GM12878 (cell line): ENCODE data around the gene TIMM29. TPM values are rescaled to one million over a fixed set of nuclear protein-coding genes. Genes with fewer than 3 reads are reported as not detected.
A peak's percentile ranks its signal among the peaks of the same experiment; 100 is the strongest.

ENCODE experiments used
- ETV6 ChIP-seq, 2 experiments: fragments of 450-650 bp in 1 of 2; IDR thresholded peaks in 1 of 2; conservative IDR thresholded peaks in 1 of 2; 2 replicates each; pipeline ENCODE4 v1.6.1; 2014; ENCODE audit warnings: antibody characterized with exemption in 1 of 2, borderline replicate concordance in 1 of 2, low read depth in 1 of 2, mild to moderate bottlenecking in 1 of 2, moderate library complexity in 1 of 2
- IKZF2 ChIP-seq, 2 experiments: fragments of 450-650 bp; IDR thresholded peaks; 2 replicates each; pipeline ENCODE4 v1.6.1; 2017; ENCODE audit warnings: mild to moderate bottlenecking in 2 of 2, moderate library complexity in 2 of 2
- MXI1 ChIP-seq: fragments of 150-350 bp; IDR thresholded peaks from 2 replicates; pipeline ENCODE4 v1.6.1; 2011; ENCODE audit warnings: low read depth, mild to moderate bottlenecking, inconsistent platforms, low read length, improper control_type of control experiment
- MYB ChIP-seq: fragments of 150-350 bp; IDR thresholded peaks from 2 replicates; pipeline ENCODE4 v1.6.1; 2014; ENCODE audit warnings: mild to moderate bottlenecking, low read depth, low read length, borderline replicate concordance
- PAX5 ChIP-seq: IDR thresholded peaks from 2 replicates; pipeline ENCODE4 v1.6.1; 2011; ENCODE audit warnings: low read depth, low read length, borderline replicate concordance
- POLR2A ChIP-seq: IDR thresholded peaks from 2 replicates; pipeline ENCODE4 v1.6.1; 2011; ENCODE audit warnings: low read depth, mild to moderate bottlenecking, low read length
- SP1 ChIP-seq: IDR thresholded peaks from one replicate; pipeline ENCODE4 v1.6.1; 2011; ENCODE audit warnings: low read depth, low read length
- SUPT20H ChIP-seq: IDR thresholded peaks from 2 replicates; pipeline ENCODE4 v1.6.1; 2011; ENCODE audit warnings: low read depth, mild to moderate bottlenecking, low read length, moderate library complexity, borderline replicate concordance; ENCODE audit not compliant: control insufficient read depth
- polyA plus RNA-seq, 11 experiments: library from polyadenylated mRNA; depleted of rRNA in 4 of 11; unstranded in 6 of 11; stranded (reverse) in 5 of 11; fragments of >200 nt; fragmentation: Nextera tagmentation in 4 of 11; fragmentation: Illumina TruSeq in 1 of 11; extraction: Ambion mirVana in 4 of 11; extraction: Trizol in 1 of 11; gene quantifications; 1 replicate in 1 of 11; 2 replicates in 10 of 11; pipeline versions ENCODE4 v1.2.1 to v1.2.3, GENCODE V29; 2011 to 2016; ENCODE audit warnings: inconsistent platforms in 2 of 11, missing spikeins in 2 of 11, low read depth in 1 of 11
- total RNA-seq, 4 experiments: library from RNA; depleted of rRNA in 3 of 4; stranded (reverse); fragments of >200 nt in 3 of 4; fragmentation: Illumina TruSeq in 1 of 4; extraction: Trizol in 1 of 4; gene quantifications; 2 replicates each; pipeline versions ENCODE4 v1.2.1 to v1.2.3, GENCODE V29; 2013 to 2021
- TF ChIP-seq, protein P1 (sequence below): IDR thresholded peaks from 2 replicates; pipeline ENCODE4 v1.6.1; 2011; ENCODE audit warnings: borderline replicate concordance, low read depth, mild to moderate bottlenecking, moderate library complexity, low read length; ENCODE audit not compliant: insufficient read depth, poor library complexity, severe bottlenecking
- TF ChIP-seq, protein P2 (sequence below): fragments of 450-650 bp; IDR thresholded peaks from 2 replicates; pipeline ENCODE4 v1.6.1; 2017; ENCODE audit warnings: mild to moderate bottlenecking
- TF ChIP-seq, protein P3 (sequence below): IDR thresholded peaks from 2 replicates; pipeline ENCODE4 v1.6.1; 2012; ENCODE audit warnings: low read depth, low read length, improper control_type of control experiment
- TF ChIP-seq, protein P4 (sequence below): fragments of 450-650 bp; IDR thresholded peaks from 2 replicates; pipeline ENCODE4 v1.6.1; 2016; ENCODE audit warnings: mild to moderate bottlenecking
- TF ChIP-seq, protein P5 (sequence below): fragments of 450-650 bp; IDR thresholded peaks from 2 replicates; pipeline ENCODE4 v1.6.1; 2017; ENCODE audit warnings: borderline replicate concordance
- TF ChIP-seq, protein P6 (sequence below): IDR thresholded peaks from 2 replicates; pipeline ENCODE4 v1.6.1; 2012; ENCODE audit warnings: low read depth, low read length, improper control_type of control experiment
- TF ChIP-seq, protein P7 (sequence below): fragments of 150-350 bp; IDR thresholded peaks from 2 replicates; pipeline ENCODE4 v1.6.1; 2014; ENCODE audit warnings: mild to moderate bottlenecking, low read depth, low read length
- TF ChIP-seq, protein P8 (sequence below): fragments of 450-650 bp; conservative IDR thresholded peaks from 2 replicates; pipeline ENCODE4 v1.6.1; 2017; ENCODE audit warnings: mild to moderate bottlenecking, moderate library complexity

The TIMM29 gene
- total and polyA plus RNA-seq, 10 of the 15 experiments (the other 5 are each of a cell fraction or from before 2014, with no cell fraction given), result 2.4 to 27.9 (median 13.5) TPM

DNA sequence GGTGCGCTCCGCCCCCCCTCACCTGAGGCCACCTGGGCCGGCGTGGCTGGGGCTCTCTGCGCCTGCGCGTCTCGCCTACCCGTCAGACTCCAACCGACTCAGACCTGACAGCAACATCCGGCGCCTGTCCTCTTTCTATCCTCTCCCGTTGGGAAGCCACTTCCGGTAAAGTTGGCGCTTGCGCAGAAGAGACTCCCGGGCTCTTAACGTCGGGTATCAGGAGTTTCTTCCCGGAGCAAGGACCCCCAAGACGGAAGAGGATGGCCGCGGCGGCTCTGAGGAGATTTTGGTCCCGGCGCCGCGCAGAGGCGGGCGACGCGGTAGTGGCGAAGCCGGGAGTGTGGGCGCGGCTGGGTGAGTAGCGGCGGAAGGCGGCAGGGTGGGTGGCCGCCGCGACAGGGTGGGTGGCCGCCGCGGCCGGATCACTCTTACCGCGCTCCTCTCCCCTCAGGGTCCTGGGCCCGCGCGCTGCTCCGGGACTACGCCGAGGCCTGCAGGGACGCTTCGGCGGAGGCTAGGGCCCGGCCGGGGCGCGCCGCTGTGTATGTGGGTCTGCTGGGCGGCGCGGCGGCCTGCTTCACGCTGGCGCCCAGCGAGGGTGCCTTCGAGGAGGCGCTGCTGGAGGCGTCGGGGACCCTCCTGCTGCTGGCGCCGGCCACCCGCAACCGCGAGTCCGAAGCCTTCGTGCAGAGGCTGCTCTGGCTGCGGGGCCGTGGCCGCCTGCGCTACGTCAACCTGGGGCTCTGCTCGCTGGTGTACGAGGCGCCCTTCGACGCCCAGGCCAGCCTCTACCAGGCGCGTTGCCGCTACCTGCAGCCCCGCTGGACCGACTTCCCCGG, at the start of gene TIMM29, which contains the start of gene YIPF2 (continued):
- TF ChIP-seq, protein P1, sequence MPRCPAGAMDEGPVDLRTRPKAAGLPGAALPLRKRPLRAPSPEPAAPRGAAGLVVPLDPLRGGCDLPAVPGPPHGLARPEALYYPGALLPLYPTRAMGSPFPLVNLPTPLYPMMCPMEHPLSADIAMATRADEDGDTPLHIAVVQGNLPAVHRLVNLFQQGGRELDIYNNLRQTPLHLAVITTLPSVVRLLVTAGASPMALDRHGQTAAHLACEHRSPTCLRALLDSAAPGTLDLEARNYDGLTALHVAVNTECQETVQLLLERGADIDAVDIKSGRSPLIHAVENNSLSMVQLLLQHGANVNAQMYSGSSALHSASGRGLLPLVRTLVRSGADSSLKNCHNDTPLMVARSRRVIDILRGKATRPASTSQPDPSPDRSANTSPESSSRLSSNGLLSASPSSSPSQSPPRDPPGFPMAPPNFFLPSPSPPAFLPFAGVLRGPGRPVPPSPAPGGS, result no peak
- TF ChIP-seq PAX5, result no peak
- peak; percentile 83 for TF ChIP-seq POLR2A
- TF ChIP-seq, protein P2, sequence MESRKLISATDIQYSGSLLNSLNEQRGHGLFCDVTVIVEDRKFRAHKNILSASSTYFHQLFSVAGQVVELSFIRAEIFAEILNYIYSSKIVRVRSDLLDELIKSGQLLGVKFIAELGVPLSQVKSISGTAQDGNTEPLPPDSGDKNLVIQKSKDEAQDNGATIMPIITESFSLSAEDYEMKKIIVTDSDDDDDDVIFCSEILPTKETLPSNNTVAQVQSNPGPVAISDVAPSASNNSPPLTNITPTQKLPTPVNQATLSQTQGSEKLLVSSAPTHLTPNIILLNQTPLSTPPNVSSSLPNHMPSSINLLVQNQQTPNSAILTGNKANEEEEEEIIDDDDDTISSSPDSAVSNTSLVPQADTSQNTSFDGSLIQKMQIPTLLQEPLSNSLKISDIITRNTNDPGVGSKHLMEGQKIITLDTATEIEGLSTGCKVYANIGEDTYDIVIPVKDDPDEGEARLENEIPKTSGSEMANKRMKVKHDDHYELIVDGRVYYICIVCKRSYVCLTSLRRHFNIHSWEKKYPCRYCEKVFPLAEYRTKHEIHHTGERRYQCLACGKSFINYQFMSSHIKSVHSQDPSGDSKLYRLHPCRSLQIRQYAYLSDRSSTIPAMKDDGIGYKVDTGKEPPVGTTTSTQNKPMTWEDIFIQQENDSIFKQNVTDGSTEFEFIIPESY, result no peak
- TF ChIP-seq MXI1, result peak; percentile 89
- no peak for TF ChIP-seq SUPT20H
- no peak for TF ChIP-seq ETV6 (conservative IDR thresholded peaks at IDR 0.05 in 1 of 2, IDR thresholded peaks at IDR 0.05 in 1 of 2; ENCODE audit: borderline replicate concordance in 1 of 2, low read depth in 1 of 2)
- TF ChIP-seq, protein P3, sequence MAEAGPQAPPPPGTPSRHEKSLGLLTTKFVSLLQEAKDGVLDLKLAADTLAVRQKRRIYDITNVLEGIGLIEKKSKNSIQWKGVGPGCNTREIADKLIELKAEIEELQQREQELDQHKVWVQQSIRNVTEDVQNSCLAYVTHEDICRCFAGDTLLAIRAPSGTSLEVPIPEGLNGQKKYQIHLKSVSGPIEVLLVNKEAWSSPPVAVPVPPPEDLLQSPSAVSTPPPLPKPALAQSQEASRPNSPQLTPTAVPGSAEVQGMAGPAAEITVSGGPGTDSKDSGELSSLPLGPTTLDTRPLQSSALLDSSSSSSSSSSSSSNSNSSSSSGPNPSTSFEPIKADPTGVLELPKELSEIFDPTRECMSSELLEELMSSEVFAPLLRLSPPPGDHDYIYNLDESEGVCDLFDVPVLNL, result no peak
- TF ChIP-seq IKZF2 (IDR thresholded peaks at IDR 0.05), result peak; percentile 22 to 35; a peak in 1 of 4 replicates
- TF ChIP-seq, protein P4, sequence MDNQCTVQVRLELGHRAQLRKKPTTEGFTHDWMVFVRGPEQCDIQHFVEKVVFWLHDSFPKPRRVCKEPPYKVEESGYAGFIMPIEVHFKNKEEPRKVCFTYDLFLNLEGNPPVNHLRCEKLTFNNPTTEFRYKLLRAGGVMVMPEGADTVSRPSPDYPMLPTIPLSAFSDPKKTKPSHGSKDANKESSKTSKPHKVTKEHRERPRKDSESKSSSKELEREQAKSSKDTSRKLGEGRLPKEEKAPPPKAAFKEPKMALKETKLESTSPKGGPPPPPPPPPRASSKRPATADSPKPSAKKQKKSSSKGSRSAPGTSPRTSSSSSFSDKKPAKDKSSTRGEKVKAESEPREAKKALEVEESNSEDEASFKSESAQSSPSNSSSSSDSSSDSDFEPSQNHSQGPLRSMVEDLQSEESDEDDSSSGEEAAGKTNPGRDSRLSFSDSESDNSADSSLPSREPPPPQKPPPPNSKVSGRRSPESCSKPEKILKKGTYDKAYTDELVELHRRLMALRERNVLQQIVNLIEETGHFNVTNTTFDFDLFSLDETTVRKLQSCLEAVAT, result no peak
- TF ChIP-seq, protein P5, sequence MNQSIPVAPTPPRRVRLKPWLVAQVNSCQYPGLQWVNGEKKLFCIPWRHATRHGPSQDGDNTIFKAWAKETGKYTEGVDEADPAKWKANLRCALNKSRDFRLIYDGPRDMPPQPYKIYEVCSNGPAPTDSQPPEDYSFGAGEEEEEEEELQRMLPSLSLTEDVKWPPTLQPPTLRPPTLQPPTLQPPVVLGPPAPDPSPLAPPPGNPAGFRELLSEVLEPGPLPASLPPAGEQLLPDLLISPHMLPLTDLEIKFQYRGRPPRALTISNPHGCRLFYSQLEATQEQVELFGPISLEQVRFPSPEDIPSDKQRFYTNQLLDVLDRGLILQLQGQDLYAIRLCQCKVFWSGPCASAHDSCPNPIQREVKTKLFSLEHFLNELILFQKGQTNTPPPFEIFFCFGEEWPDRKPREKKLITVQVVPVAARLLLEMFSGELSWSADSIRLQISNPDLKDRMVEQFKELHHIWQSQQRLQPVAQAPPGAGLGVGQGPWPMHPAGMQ, result no peak
- TF ChIP-seq, protein P6, sequence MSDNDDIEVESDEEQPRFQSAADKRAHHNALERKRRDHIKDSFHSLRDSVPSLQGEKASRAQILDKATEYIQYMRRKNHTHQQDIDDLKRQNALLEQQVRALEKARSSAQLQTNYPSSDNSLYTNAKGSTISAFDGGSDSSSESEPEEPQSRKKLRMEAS, result no peak
- peak; percentile 68; the same call in 1 of the 2 replicates for TF ChIP-seq MYB
- TF ChIP-seq SP1, result peak; percentile 58
- TF ChIP-seq, protein P7, sequence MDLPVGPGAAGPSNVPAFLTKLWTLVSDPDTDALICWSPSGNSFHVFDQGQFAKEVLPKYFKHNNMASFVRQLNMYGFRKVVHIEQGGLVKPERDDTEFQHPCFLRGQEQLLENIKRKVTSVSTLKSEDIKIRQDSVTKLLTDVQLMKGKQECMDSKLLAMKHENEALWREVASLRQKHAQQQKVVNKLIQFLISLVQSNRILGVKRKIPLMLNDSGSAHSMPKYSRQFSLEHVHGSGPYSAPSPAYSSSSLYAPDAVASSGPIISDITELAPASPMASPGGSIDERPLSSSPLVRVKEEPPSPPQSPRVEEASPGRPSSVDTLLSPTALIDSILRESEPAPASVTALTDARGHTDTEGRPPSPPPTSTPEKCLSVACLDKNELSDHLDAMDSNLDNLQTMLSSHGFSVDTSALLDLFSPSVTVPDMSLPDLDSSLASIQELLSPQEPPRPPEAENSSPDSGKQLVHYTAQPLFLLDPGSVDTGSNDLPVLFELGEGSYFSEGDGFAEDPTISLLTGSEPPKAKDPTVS, result peak; percentile 69
- TF ChIP-seq, protein P8, sequence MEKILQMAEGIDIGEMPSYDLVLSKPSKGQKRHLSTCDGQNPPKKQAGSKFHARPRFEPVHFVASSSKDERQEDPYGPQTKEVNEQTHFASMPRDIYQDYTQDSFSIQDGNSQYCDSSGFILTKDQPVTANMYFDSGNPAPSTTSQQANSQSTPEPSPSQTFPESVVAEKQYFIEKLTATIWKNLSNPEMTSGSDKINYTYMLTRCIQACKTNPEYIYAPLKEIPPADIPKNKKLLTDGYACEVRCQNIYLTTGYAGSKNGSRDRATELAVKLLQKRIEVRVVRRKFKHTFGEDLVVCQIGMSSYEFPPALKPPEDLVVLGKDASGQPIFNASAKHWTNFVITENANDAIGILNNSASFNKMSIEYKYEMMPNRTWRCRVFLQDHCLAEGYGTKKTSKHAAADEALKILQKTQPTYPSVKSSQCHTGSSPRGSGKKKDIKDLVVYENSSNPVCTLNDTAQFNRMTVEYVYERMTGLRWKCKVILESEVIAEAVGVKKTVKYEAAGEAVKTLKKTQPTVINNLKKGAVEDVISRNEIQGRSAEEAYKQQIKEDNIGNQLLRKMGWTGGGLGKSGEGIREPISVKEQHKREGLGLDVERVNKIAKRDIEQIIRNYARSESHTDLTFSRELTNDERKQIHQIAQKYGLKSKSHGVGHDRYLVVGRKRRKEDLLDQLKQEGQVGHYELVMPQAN, result peak; percentile 82
